Measurements from ENCODE around the gene CIRBP.

CIRBP gene

GRCh38 chr19:1231729-1232637 is 37.1 kb upstream of the CIRBP start:
- DNase-seq, result no peak

GRCh38 chr19:1232652-1233072 is 36.5 kb upstream of the CIRBP start:
- no peak for DNase-seq

GRCh38 chr19:1233115-1233667 is 35.9 kb upstream of the CIRBP start:
- no peak for DNase-seq

- no peak for DNase-seq
These were observed 34.8 kb upstream of the CIRBP start for GRCh38 chr19:1234051-1234954.

GRCh38 chr19:1234955-1235380 is 34.2 kb upstream of the CIRBP start:
- DNase-seq, result no peak

GRCh38 chr19:1235625-1236538 is 33.2 kb upstream of the CIRBP start:
- DNase-seq, result no peak

GRCh38 chr19:1236576-1236975 is 32.6 kb upstream of the CIRBP start:
- DNase-seq, result no peak

- DNase-seq, result no peak
These were observed 32.0 kb upstream of the CIRBP start for GRCh38 chr19:1237027-1237659.

- peak; percentile 41 for DNase-seq
These were observed 31.3 kb upstream of the CIRBP start, which contains the start of gene CBARP for GRCh38 chr19:1237754-1238368. Gene CBARP, minus strand, starts transcription at chr19:1238005. Its CDS starts 1,905 bp downstream, at chr19:1236100.

- DNase-seq, result no peak
These were observed 30.5 kb upstream of the CIRBP start for GRCh38 chr19:1238369-1239303.

- no peak for DNase-seq
These were observed 29.7 kb upstream of the CIRBP start for GRCh38 chr19:1239420-1239795.

GRCh38 chr19:1239796-1240737 is 29.1 kb upstream of the CIRBP start:
- DNase-seq, result peak; percentile 91

- no peak for DNase-seq
These were observed 28.2 kb upstream of the CIRBP start for GRCh38 chr19:1240925-1241324.

- peak; percentile 93 for DNase-seq
These were observed 27.6 kb upstream of the CIRBP start, which contains the start of gene ATP5F1D for GRCh38 chr19:1241417-1242095. Gene ATP5F1D, plus strand, starts transcription at chr19:1241751. Its CDS starts 100 bp downstream, at chr19:1241851.

- DNase-seq, result peak; percentile 88
These were observed 25.1 kb upstream of the CIRBP start for GRCh38 chr19:1243768-1244692.

GRCh38 chr19:1244693-1245451 is 24.3 kb upstream of the CIRBP start:
- DNase-seq, result peak; percentile 55
